ENCODE data around the gene UBAC1.

Gene UBAC1

DNA sequence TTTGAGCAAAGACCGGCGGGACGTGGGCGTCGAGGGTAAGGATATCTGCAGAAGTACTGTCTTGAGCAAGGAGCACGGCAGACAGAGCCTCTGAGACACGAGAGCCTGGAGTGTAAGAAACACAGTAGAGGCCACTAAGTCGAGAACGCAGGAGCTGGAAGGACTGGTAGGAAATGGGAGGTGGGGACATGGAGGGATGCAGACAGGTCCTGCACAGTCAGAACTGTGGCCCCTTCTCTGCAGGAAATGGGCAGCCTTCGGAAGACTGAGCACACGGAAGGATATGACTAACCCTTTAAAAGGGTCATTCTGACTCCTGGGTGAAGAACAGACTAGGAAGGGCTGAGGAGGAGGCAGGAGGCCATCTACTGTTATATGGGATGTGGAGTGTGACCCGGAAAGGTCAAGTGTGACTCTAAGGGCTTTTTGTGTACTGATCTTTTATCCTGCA lies 52.4 kb downstream of the UBAC1 start:
- TF ChIP-seq CREB1 (IDR thresholded peaks at IDR 0.05; ENCODE audit: low read depth) (no peak), YY1 (IDR thresholded peaks at IDR 0.05; ENCODE audit: low read depth) (no peak), ZBTB7A (IDR thresholded peaks at IDR 0.05; ENCODE audit: low read depth) (no peak), TAF1 (IDR thresholded peaks at IDR 0.05; ENCODE audit: low read depth) (no peak), EGR1 (IDR thresholded peaks at IDR 0.05) (no peak), FOXM1 (IDR thresholded peaks at IDR 0.05; ENCODE audit: borderline replicate concordance, low read depth) (no peak), CEBPB (IDR thresholded peaks at IDR 0.05) (no peak), RAD21 (IDR thresholded peaks at IDR 0.05; ENCODE audit: low read depth) (no peak), EP300 (IDR thresholded peaks at IDR 0.05; ENCODE audit: borderline replicate concordance) (no peak), TEAD4 (IDR thresholded peaks at IDR 0.05) (no peak), TCF12 (IDR thresholded peaks at IDR 0.05; ENCODE audit: low read depth) (no peak)
- TF ChIP-seq, protein P1, sequence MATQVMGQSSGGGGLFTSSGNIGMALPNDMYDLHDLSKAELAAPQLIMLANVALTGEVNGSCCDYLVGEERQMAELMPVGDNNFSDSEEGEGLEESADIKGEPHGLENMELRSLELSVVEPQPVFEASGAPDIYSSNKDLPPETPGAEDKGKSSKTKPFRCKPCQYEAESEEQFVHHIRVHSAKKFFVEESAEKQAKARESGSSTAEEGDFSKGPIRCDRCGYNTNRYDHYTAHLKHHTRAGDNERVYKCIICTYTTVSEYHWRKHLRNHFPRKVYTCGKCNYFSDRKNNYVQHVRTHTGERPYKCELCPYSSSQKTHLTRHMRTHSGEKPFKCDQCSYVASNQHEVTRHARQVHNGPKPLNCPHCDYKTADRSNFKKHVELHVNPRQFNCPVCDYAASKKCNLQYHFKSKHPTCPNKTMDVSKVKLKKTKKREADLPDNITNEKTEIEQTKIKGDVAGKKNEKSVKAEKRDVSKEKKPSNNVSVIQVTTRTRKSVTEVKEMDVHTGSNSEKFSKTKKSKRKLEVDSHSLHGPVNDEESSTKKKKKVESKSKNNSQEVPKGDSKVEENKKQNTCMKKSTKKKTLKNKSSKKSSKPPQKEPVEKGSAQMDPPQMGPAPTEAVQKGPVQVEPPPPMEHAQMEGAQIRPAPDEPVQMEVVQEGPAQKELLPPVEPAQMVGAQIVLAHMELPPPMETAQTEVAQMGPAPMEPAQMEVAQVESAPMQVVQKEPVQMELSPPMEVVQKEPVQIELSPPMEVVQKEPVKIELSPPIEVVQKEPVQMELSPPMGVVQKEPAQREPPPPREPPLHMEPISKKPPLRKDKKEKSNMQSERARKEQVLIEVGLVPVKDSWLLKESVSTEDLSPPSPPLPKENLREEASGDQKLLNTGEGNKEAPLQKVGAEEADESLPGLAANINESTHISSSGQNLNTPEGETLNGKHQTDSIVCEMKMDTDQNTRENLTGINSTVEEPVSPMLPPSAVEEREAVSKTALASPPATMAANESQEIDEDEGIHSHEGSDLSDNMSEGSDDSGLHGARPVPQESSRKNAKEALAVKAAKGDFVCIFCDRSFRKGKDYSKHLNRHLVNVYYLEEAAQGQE (IDR thresholded peaks at IDR 0.05; ENCODE audit: low read depth) = no peak
- TF ChIP-seq, protein P2, sequence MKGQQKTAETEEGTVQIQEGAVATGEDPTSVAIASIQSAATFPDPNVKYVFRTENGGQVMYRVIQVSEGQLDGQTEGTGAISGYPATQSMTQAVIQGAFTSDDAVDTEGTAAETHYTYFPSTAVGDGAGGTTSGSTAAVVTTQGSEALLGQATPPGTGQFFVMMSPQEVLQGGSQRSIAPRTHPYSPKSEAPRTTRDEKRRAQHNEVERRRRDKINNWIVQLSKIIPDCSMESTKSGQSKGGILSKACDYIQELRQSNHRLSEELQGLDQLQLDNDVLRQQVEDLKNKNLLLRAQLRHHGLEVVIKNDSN (IDR thresholded peaks at IDR 0.05) = no peak
- TF ChIP-seq, protein P3, sequence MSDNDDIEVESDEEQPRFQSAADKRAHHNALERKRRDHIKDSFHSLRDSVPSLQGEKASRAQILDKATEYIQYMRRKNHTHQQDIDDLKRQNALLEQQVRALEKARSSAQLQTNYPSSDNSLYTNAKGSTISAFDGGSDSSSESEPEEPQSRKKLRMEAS (IDR thresholded peaks at IDR 0.05) = no peak

DNA sequence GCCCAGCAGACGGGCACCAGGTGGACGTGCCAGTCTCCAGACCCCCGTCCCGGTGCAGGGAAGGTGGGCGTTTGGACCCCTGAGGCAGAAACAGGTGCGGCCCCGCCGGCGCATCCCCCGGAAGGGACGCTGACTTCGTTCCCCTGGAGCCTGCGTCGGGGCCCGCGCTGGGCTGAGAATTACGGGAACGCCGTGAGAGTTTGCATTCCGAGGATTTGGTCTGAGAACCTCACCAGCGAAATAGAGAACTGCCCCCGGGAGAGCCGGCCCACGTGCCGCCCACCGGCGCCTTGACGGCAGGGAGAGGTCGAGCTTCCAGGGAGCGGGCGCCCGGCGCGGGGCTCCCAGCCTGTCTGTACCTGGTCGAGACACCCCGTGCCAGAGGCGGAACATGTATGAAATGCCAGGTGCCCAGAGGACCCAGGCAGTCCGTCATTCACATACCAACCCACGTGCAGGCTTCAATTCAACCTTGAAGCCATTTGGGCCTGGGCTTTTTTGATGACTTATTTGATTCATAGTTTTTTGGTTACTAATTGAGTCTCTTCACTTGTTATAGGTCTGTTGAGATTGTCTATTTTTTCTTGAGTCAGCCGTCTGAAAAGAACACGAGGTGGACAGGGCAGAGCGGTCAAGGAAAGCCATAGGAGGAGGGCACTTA lies 53.0 kb downstream of the UBAC1 start:
- TF ChIP-seq, protein P3 (IDR thresholded peaks at IDR 0.05) = no peak
- TF ChIP-seq YY1 (IDR thresholded peaks at IDR 0.05; ENCODE audit: low read depth) (no peak), ZBTB7A (IDR thresholded peaks at IDR 0.05; ENCODE audit: low read depth) (no peak), FOXM1 (IDR thresholded peaks at IDR 0.05; ENCODE audit: borderline replicate concordance, low read depth) (no peak), TCF12 (IDR thresholded peaks at IDR 0.05; ENCODE audit: low read depth) (no peak), EGR1 (IDR thresholded peaks at IDR 0.05) (no peak), TAF1 (IDR thresholded peaks at IDR 0.05; ENCODE audit: low read depth) (no peak), NFIC (IDR thresholded peaks at IDR 0.05) (no peak), EP300 (IDR thresholded peaks at IDR 0.05; ENCODE audit: borderline replicate concordance) (no peak), TEAD4 (IDR thresholded peaks at IDR 0.05) (no peak)
- TF ChIP-seq, protein P1 (IDR thresholded peaks at IDR 0.05; ENCODE audit: low read depth) = no peak
- TF ChIP-seq, protein P2 (IDR thresholded peaks at IDR 0.05) = no peak

DNA sequence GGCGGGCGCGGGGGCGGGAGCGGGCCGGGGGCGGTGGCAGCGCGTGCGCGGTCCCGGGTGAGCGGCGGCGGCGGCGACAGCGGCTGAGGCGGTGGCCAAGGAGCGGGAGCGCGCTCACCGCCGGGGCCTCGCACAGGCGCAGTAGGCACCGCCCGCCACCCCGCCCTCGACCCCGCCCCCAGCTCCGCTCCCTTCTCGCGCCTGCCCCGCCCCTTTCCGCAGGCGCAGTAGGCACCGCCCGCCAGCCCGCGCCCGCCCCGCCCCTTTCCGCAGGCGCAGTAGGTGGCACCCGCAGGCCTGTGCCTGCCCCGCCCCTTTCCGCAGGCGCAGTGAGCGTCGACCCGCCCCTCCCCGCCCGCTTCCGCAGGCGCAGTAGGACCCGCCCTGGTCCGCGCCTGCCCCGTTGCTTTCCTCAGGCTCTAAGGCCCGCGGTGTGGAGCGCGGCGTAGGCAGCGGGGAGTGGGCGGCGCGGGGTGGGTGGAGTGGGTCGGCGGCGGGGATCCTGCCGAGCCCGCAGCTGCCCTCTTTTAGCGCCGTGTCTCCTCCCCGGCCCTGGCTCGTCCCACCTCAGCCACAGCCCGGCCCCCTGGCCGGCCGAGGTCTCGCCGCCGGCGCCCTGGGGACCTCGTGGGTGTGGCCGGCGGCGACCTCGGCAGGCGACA lies 53.6 kb downstream of the UBAC1 start, which contains the start of gene CAMSAP1:
Gene CAMSAP1 (minus strand): TSS at position 116 of the 662 bp plus-strand sequence. CDS start 387 bp downstream, outside the sequence.
- TF ChIP-seq TAF1 (IDR thresholded peaks at IDR 0.05; ENCODE audit: low read depth) = peak; percentile 57; the same call in 1 of the 2 replicates
- TF ChIP-seq EP300 (IDR thresholded peaks at IDR 0.05; ENCODE audit: borderline replicate concordance) = no peak
- no peak for TF ChIP-seq TEAD4 (IDR thresholded peaks at IDR 0.05)
- no peak for TF ChIP-seq NFIC (IDR thresholded peaks at IDR 0.05)
- TF ChIP-seq EGR1 (IDR thresholded peaks at IDR 0.05) = peak; percentile 90
- TF ChIP-seq TCF12 (IDR thresholded peaks at IDR 0.05; ENCODE audit: low read depth) = no peak
- TF ChIP-seq, protein P1 (IDR thresholded peaks at IDR 0.05; ENCODE audit: low read depth) = no peak
- TF ChIP-seq FOXM1 (IDR thresholded peaks at IDR 0.05; ENCODE audit: borderline replicate concordance, low read depth) = no peak

DNA sequence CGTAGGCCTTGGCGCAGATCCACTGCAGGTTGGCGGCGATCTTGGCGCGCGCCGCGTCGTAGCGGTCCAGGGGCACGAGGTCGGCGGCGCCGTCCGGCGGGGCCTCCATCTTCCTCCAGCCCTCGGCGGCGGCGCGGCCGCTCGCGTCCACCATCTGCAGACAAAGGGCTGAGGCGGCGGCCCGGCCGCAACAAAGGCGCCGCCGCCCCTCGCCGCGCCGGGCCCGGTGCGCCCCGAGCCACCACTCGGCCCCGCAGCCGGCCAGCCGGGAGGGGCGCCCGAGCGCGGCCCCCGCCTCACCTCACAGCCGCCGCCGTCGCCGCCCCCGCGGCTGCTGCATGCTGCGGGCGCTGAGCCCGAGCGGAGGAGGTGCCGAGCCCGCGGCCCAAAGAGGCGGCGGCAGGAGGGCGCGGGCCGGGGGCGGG lies 54.2 kb downstream of the UBAC1 start:
- TF ChIP-seq CEBPB (IDR thresholded peaks at IDR 0.05) (no peak), EP300 (IDR thresholded peaks at IDR 0.05; ENCODE audit: borderline replicate concordance) (no peak), EGR1 (IDR thresholded peaks at IDR 0.05) (peak; percentile 69), YY1 (IDR thresholded peaks at IDR 0.05; ENCODE audit: low read depth) (peak; percentile 31; the same call in 1 of the 2 replicates), NFIC (IDR thresholded peaks at IDR 0.05) (no peak), TAF1 (IDR thresholded peaks at IDR 0.05; ENCODE audit: low read depth) (no peak; the same call in 1 of the 2 replicates)
- TF ChIP-seq, protein P3 (IDR thresholded peaks at IDR 0.05) = peak; percentile 84

Data from Ishikawa (cell line).